Ovary (tissue), 9 donors: ENCODE data around the gene CIAO1. TPM values are rescaled to one million over a fixed set of nuclear protein-coding genes. Genes with fewer than 3 reads are reported as not detected.

Experiments
- DNase-seq, 5 donors: peaks; one replicate each; pipeline ENCODE4 v3.0.0-alpha.2; 2019 to 2020
- H3K27ac ChIP-seq, 2 donors: fragments of 200-600 bp; one replicate each; pipeline versions ENCODE4 v1.5.1 to v1.8.0; 2019 to 2022
- H3K27me3 ChIP-seq: fragments of 200-600 bp; one replicate; pipeline ENCODE4 v1.8.0; 2022
- H3K36me3 ChIP-seq: fragments of 200-600 bp; sonication (generic); one replicate; pipeline ENCODE4 v1.5.1; 2019
- H3K4me1 ChIP-seq: one replicate; pipeline ENCODE4 v1.8.1; 2013; ENCODE audit warnings: mild to moderate bottlenecking, moderate library complexity; ENCODE audit not compliant: insufficient read depth
- H3K4me3 ChIP-seq: fragments of 200-600 bp; sonication (generic); one replicate; pipeline ENCODE4 v1.5.1; 2017
- H3K9me3 ChIP-seq, 2 donors: fragments of 200-600 bp in 1 of 2; sonication (generic) in 1 of 2; one replicate each; pipeline versions ENCODE4 v1.5.1 to v1.8.1; 2013 to 2019; ENCODE audit warnings: mild to moderate bottlenecking in 1 of 2, moderate library complexity in 1 of 2
- CTCF ChIP-seq, 3 donors: fragments of 450-650 bp in 2 of 3; fragments of 200-600 bp in 1 of 3; IDR thresholded peaks; one replicate each; pipeline versions ENCODE4 v1.5.1 to v1.8.0; 2016 to 2022; ENCODE audit warnings: antibody characterized with exemption in 3 of 3, mild to moderate bottlenecking in 1 of 3
- EP300 ChIP-seq: sonication (generic); formaldehyde crosslinking; IDR thresholded peaks from one replicate; pipeline ENCODE4 v1.6.1; 2017; ENCODE audit warnings: antibody characterized with exemption
- POLR2A ChIP-seq: fragments of 450-650 bp; IDR thresholded peaks from one replicate; pipeline ENCODE4 v1.6.1; 2017; ENCODE audit warnings: antibody characterized with exemption, mild to moderate bottlenecking, moderate library complexity
- WGBS, 3 donors: extraction: QIAGEN DNeasy Blood & Tissue Kit in 1 of 3; methylation state at CpG; one replicate each; pipeline versions ENCODE4 v1.1.5 to v1.1.7; 2013 to 2017; 5-methylcytosine and 5-hydroxymethylcytosine counted together
- intact Hi-C, 4 donors: fragments of 100-400 bp; cut with DNase I; formaldehyde crosslinking; loops; one replicate each; pipeline versions ENCODE4 v1.11.0 to v1.15.1; 2022 to 2023
- polyA plus RNA-seq, 2 donors: library from polyadenylated mRNA; stranded (reverse); fragments of 200-250 nt in 1 of 2; fragments of 350-450 nt in 1 of 2; fragmentation: Illumina TruSeq in 1 of 2; extraction: RNeasy Lipid Tissue Mini Kit (QIAGEN cat#74804) in 1 of 2; gene quantifications; one replicate each; pipeline ENCODE4 v1.2.3, GENCODE V29; 2013 to 2014
- total RNA-seq, 7 donors: library from RNA; depleted of rRNA in 2 of 7; stranded (reverse); fragments of >200 nt in 2 of 7; fragmentation: NEBNext Ultra II Directional in 3 of 7; extraction: Animal tissue kit (Norgen Biotek cat#: 25700) in 3 of 7; gene quantifications; one replicate each; pipeline versions ENCODE4 v1.1.0 to v1.2.4, GENCODE V29; 2016 to 2023
- donor health status: DM: no; HTN: no; CAD: no; lungs with moderate emphysema.
- donor health status: DM: no; HTN: no; CAD: no.
- donor health status: Bipolar disorder and iron deficiency.
- donor health status: DM: yes; HTN: yes; CAD: no.
- donor health status: DM: no; HTN: no; CAD: no.
- donor health status: DM: yes; HTN: yes; CAD: no.

Gene CIAO1
- total and polyA plus RNA-seq, 9 donors, result 42.2 to 103 (median 58.1) TPM

DNA sequence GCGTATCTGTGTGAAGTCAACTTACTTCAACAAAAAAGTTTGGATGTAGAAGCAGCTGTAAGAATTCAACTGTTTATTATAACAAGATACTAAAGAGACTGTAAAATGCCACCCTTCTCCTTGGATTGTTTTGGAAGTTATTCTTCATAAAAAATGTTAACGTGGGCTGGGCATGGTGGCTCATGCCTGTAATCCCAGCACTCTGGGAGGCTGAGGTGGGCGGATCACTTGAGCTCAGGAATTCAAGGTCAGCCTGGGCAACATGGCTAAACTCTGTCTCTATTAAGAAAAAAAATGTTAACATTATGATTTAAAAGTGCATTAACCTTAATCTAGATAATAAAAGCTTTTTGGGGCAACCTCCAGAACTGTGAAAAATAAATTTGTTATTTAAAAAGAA is 7.7 kb downstream of the CIAO1 start:
- intact Hi-C loops, result no loop called here
- no peak for TF ChIP-seq POLR2A
- TF ChIP-seq EP300, result no peak
- TF ChIP-seq CTCF (IDR thresholded peaks at IDR 0.05), result no peak
- no peak for DNase-seq
- Histone ChIP-seq H3K27me3 (no peaks in the 10 kb centered on the region), H3K9me3 (no peaks in the 10 kb centered on the region), H3K4me1 (no peaks in the 10 kb centered on the region), H3K36me3 (no peaks in the 10 kb centered on the region), H3K4me3 (no peak overlapping the region), H3K27ac (no peak overlapping the region)
- 13 to 25% (median 14%) methylated on average over 3 of the region's 3 CpGs for WGBS, 3 donors

- Histone ChIP-seq H3K4me1 (no peaks in the 10 kb centered on the region), H3K27me3 (no peaks in the 10 kb centered on the region), H3K27ac (no peak overlapping the region), H3K9me3 (no peaks in the 10 kb centered on the region), H3K36me3 (no peaks in the 10 kb centered on the region), H3K4me3 (no peak overlapping the region)
- no peak for DNase-seq
- intact Hi-C loops, result no loop called here
- 59 to 73% (median 68%) methylated on average over 7 of the region's 7 CpGs for WGBS, 3 donors
- no peak for TF ChIP-seq CTCF (IDR thresholded peaks at IDR 0.05)
- no peak for TF ChIP-seq EP300
- TF ChIP-seq POLR2A, result no peak
Observed at GRCh38 chr2:96274355-96275056, 8.5 kb downstream of the CIAO1 start.

DNA sequence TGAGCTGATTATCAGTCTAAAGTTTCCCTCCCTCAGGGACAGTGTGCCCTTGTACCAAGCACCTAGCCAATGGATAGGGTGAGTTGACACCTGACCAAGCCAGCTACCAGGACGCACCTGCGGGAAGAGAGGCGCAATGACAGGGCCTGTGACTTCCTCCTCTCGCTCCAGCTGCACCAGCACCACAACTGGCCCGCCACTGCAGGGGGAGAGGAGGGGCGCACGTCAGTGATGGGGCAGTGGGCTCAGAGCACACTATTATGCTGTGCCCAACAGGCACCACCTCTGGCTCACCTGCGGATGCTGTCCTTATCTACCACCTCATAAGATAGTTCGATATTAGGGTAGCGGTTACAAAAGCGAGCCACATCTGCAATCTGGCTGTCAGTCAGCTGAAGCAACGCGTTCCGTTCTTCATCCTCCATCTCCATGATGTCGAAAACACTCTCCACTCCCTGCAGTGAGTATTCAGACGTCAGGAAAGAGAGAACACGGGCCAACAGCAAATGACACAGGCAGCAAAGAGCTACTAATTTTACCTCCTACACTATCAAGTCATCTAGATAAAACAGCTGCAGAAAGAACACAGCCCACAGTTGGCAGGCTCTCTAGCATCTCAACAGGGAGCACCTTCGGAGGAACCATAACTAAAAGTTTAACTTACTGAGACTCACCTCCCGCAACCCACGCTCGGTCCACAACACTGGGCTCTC is 10.9 kb downstream of the CIAO1 start:
- H3K27ac ChIP-seq, result no peak overlapping the region
- intact Hi-C loops, result no loop called here
- no peak for TF ChIP-seq EP300
- no peak for TF ChIP-seq CTCF (IDR thresholded peaks at IDR 0.05)
- no peak for TF ChIP-seq POLR2A
- 91 to 95% (median 92%) methylated on average over 21 of the region's 21 CpGs for WGBS, 3 donors
- H3K9me3 ChIP-seq, result no peaks in the 10 kb centered on the region
- no peak overlapping the region for H3K4me3 ChIP-seq
- H3K27me3 ChIP-seq, result no peaks in the 10 kb centered on the region
- H3K4me1 ChIP-seq, result no peaks in the 10 kb centered on the region
- no peaks in the 10 kb centered on the region for H3K36me3 ChIP-seq
- no peak for DNase-seq

DNA sequence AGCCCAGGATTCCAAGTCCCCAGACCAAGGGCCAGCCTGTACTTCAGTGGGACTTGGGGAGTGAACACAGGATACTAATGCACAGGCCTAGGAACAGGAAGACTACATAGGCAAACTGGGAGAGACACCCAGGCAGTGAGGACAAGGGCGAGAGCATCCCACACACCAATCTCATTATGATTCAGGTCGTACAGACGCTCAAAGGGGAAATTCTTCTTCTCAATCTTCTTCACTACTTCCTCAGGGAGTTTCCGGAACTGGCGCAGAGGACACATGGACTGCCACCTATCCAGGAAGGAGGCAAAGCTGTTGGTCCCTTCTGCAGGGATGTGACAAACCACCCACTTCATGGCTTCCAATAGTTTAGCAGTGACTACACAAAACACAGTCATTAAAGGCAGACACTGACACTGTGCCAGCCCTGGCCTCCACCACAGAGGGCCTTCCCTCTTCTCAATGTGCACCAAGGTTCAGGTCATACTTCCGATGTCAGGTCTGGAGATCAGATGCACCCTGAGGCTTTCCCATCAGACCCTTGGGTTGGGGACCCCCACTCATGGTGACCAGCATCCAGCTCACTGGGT is 21.3 kb downstream of the CIAO1 start:
- TF ChIP-seq POLR2A (no peak), CTCF (IDR thresholded peaks at IDR 0.05) (no peak), EP300 (no peak)
- intact Hi-C loops, result no loop called here
- 81 to 85% (median 84%) methylated on average over 6 of the region's 6 CpGs for WGBS, 3 donors

More for the DNA sequence above, 21.3 kb downstream of the CIAO1 start:
- no peaks in the 10 kb centered on the region for H3K4me1 ChIP-seq
- no peaks in the 10 kb centered on the region for H3K27me3 ChIP-seq
- H3K4me3 ChIP-seq, result no peak overlapping the region
- DNase-seq, result no peak
- no peaks in the 10 kb centered on the region for H3K36me3 ChIP-seq
- no peak overlapping the region for H3K27ac ChIP-seq
- no peaks in the 10 kb centered on the region for H3K9me3 ChIP-seq
